SK-N-SH treated with all-trans-retinoic acid at 6 μM for 48 hours (cell line): Measurements from ENCODE around the gene DUSP2.

Experiments used
- ATAC-seq: fragments of 200-7000 bp; cut with Tn5 transposase; 3 replicates; pipeline ENCODE4 v1.9.1; 2020; ENCODE audit warnings: mild to moderate bottlenecking, moderate library complexity
- ARNTL ChIP-seq: fragments of 450-650 bp; formaldehyde crosslinking; IDR thresholded peaks from 2 replicates; pipeline ENCODE4 v1.5.0; 2020; ENCODE audit warnings: low read depth, mild to moderate bottlenecking, moderate library complexity, borderline replicate concordance
- BACH2 ChIP-seq: fragments of 250-450 bp; sonication (Bioruptor Pico); IDR thresholded peaks from 2 replicates; pipeline ENCODE4 v1.9.0; 2021; ENCODE audit warnings: mild to moderate bottlenecking, borderline replicate concordance
- CSDC2 ChIP-seq: fragments of 250-450 bp; sonication (Bioruptor Pico); IDR thresholded peaks from 2 replicates; pipeline ENCODE4 v1.5.0; 2020; ENCODE audit warnings: mild to moderate bottlenecking, moderate library complexity
- ESRRG ChIP-seq: fragments of 250-450 bp; sonication (Bioruptor Pico); IDR thresholded peaks from 2 replicates; pipeline ENCODE4 v1.6.1; 2021; ENCODE audit warnings: mild to moderate bottlenecking
- ISL1 ChIP-seq: fragments of 250-450 bp; sonication (Bioruptor Pico); IDR thresholded peaks from 2 replicates; pipeline ENCODE4 v2.1.2; 2022; ENCODE audit warnings: mild to moderate bottlenecking, moderate library complexity
- OSR1 ChIP-seq: fragments of 250-450 bp; sonication (Bioruptor Pico); IDR thresholded peaks from 2 replicates; pipeline ENCODE4 v1.8.0; 2022; ENCODE audit warnings: moderate library complexity, mild to moderate bottlenecking, inconsistent platforms
- PATZ1 ChIP-seq: fragments of 250-450 bp; sonication (Bioruptor Pico); IDR thresholded peaks from 2 replicates; pipeline ENCODE4 v1.8.0; 2020; ENCODE audit warnings: mild to moderate bottlenecking, moderate library complexity, borderline replicate concordance
- PPARA ChIP-seq: fragments of 250-450 bp; sonication (Bioruptor Pico); IDR thresholded peaks from 2 replicates; pipeline ENCODE4 v1.5.0; 2020; ENCODE audit warnings: mild to moderate bottlenecking, borderline replicate concordance
- RARB ChIP-seq: fragments of 250-450 bp; sonication (Bioruptor Pico); IDR thresholded peaks from 2 replicates; pipeline ENCODE4 v1.8.0; 2021; ENCODE audit warnings: mild to moderate bottlenecking, moderate library complexity
- SNAI2 ChIP-seq: fragments of 250-450 bp; sonication (Bioruptor Pico); IDR thresholded peaks from 2 replicates; pipeline ENCODE4 v1.5.0; 2020; ENCODE audit warnings: mild to moderate bottlenecking, moderate library complexity
- TCF4 ChIP-seq: fragments of 250-450 bp; sonication (Bioruptor Pico); IDR thresholded peaks from 2 replicates; pipeline ENCODE4 v1.8.0; 2021; ENCODE audit warnings: mild to moderate bottlenecking, moderate library complexity, borderline replicate concordance
- TOX ChIP-seq: fragments of 250-450 bp; sonication (Bioruptor Pico); IDR thresholded peaks from 2 replicates; pipeline ENCODE4 v1.8.0; 2021; ENCODE audit warnings: mild to moderate bottlenecking, moderate library complexity, borderline replicate concordance
- TSHZ2 ChIP-seq: fragments of 250-450 bp; sonication (Bioruptor Pico); IDR thresholded peaks from 2 replicates; pipeline ENCODE4 v1.5.0; 2020; ENCODE audit warnings: mild to moderate bottlenecking, moderate library complexity
- ZC3H10 ChIP-seq: fragments of 250-450 bp; sonication (Bioruptor Pico); IDR thresholded peaks from 2 replicates; pipeline ENCODE4 v1.5.1; 2021; ENCODE audit warnings: mild to moderate bottlenecking, moderate library complexity
- ZFP3 ChIP-seq: fragments of 250-450 bp; sonication (Bioruptor Pico); IDR thresholded peaks from 2 replicates; pipeline ENCODE4 v1.5.0; 2020; ENCODE audit warnings: mild to moderate bottlenecking, moderate library complexity
- ZFP30 ChIP-seq: fragments of 450-650 bp; formaldehyde crosslinking; IDR thresholded peaks from 2 replicates; pipeline ENCODE4 v1.5.0; 2022; ENCODE audit warnings: mild to moderate bottlenecking, moderate library complexity
- ZNF565 ChIP-seq: fragments of 450-650 bp; formaldehyde crosslinking; conservative IDR thresholded peaks from 2 replicates; pipeline ENCODE4 v1.5.0; 2020; ENCODE audit warnings: low read depth, mild to moderate bottlenecking, moderate library complexity
- ZNF70 ChIP-seq: fragments of 450-650 bp; formaldehyde crosslinking; IDR thresholded peaks from 2 replicates; pipeline ENCODE4 v1.5.0; 2020; ENCODE audit warnings: mild to moderate bottlenecking, moderate library complexity
- ZNF8 ChIP-seq: fragments of 450-650 bp; formaldehyde crosslinking; IDR thresholded peaks from 2 replicates; pipeline ENCODE4 v1.5.0; 2020; ENCODE audit warnings: mild to moderate bottlenecking, moderate library complexity
- TF ChIP-seq, protein P1 (sequence below): fragments of 250-450 bp; sonication (Bioruptor Pico); IDR thresholded peaks from 2 replicates; pipeline ENCODE4 v1.5.1; 2020; ENCODE audit warnings: low read depth, mild to moderate bottlenecking, moderate library complexity
- TF ChIP-seq, protein P2 (sequence below): fragments of 250-450 bp; sonication (Bioruptor Pico); IDR thresholded peaks from 2 replicates; pipeline ENCODE4 v1.5.1; 2021; ENCODE audit warnings: mild to moderate bottlenecking, moderate library complexity
- TF ChIP-seq, protein P3 (sequence below): fragments of 250-450 bp; sonication (Bioruptor Pico); IDR thresholded peaks from 2 replicates; pipeline ENCODE4 v1.8.0; 2021; ENCODE audit warnings: low read depth, mild to moderate bottlenecking, moderate library complexity, borderline replicate concordance

The DUSP2 gene

DNA sequence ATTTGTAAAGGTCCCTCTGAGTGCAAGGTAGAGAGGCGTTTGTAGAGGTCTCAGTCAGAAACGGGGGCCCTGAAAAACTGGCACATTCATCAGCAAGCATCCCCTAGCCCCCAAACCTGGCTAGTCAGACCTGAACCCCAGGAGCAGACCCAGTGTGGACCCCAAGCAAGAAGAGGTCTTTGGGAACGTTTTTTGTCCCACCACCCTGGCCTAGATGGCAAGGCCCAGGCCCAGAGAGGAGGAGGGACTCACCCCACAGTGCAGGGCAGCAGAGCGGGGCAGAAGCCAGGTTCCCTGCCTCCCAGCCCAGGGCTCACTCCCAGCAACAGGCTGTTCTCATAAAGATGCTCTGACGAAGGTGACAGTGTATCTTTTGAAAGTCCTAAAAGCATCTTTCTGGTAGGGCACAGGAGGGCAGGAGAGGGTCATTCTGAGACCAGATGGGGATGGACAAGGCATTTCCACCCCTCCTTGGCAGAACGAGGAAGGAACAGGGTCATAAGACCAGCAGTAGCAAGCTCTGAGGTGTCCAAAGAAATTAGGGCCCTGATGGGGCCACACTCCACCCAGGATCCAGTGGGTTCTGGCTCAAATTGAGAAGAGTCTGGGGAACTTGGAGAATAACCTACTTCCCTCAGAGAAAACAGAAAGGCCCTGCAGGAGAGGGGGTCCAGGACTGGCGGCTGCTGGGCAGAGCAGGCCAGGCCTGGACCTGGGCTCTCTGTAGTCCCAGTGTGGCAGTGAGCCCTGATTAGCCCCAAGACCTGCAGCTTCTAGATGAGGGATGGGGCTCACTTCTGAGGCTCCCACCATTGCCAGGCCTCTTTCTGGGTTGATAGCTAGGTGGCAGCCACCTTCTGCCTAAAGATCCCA, 47.1 kb downstream of the DUSP2 start:
- ATAC-seq, result no peak
- TF ChIP-seq PATZ1 (CRISPR knock-in tag) (no peak), ZC3H10 (CRISPR knock-in tag) (no peak), ZFP30 (CRISPR knock-in tag) (no peak), TCF4 (no peak), ZNF565 (CRISPR knock-in tag) (no peak), RARB (CRISPR knock-in tag) (no peak), BACH2 (CRISPR knock-in tag) (no peak), SNAI2 (CRISPR knock-in tag) (no peak), ZNF70 (CRISPR knock-in tag) (no peak), TOX (CRISPR knock-in tag) (no peak), ZNF8 (CRISPR knock-in tag) (no peak), OSR1 (CRISPR knock-in tag) (no peak), TSHZ2 (CRISPR knock-in tag) (no peak), CSDC2 (CRISPR knock-in tag) (no peak), ARNTL (CRISPR knock-in tag) (no peak), ZFP3 (no peak), PPARA (CRISPR knock-in tag) (no peak), ISL1 (no peak)
- TF ChIP-seq, protein P1, sequence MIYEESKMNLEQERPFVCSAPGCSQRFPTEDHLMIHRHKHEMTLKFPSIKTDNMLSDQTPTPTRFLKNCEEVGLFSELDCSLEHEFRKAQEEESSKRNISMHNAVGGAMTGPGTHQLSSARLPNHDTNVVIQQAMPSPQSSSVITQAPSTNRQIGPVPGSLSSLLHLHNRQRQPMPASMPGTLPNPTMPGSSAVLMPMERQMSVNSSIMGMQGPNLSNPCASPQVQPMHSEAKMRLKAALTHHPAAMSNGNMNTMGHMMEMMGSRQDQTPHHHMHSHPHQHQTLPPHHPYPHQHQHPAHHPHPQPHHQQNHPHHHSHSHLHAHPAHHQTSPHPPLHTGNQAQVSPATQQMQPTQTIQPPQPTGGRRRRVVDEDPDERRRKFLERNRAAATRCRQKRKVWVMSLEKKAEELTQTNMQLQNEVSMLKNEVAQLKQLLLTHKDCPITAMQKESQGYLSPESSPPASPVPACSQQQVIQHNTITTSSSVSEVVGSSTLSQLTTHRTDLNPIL (CRISPR knock-in tag), result no peak
- TF ChIP-seq, protein P2, sequence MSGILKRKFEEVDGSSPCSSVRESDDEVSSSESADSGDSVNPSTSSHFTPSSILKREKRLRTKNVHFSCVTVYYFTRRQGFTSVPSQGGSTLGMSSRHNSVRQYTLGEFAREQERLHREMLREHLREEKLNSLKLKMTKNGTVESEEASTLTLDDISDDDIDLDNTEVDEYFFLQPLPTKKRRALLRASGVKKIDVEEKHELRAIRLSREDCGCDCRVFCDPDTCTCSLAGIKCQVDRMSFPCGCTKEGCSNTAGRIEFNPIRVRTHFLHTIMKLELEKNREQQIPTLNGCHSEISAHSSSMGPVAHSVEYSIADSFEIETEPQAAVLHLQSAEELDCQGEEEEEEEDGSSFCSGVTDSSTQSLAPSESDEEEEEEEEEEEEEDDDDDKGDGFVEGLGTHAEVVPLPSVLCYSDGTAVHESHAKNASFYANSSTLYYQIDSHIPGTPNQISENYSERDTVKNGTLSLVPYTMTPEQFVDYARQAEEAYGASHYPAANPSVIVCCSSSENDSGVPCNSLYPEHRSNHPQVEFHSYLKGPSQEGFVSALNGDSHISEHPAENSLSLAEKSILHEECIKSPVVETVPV (CRISPR knock-in tag), result no peak

DNA sequence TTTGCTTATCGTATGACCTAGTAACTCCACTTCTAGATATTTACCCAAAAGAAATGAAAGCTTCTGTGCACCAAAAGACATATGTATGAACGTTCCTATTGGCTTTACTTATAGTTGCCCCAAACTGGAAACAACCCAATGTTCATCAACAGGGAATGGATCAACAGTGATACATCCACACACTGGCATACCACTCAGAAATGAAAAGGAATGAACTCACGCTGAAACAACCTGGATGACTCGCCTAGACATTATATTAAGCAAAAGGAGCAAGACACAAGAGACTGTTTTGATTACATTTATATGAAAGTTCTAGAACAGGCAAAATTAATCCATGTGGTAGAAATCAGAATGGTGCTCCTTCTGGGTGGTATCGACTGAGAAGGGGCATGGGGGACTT, 47.8 kb downstream of the DUSP2 start:
- no peak for TF ChIP-seq OSR1 (CRISPR knock-in tag)
- no peak for TF ChIP-seq ESRRG (CRISPR knock-in tag)
- no peak for TF ChIP-seq RARB (CRISPR knock-in tag)
- TF ChIP-seq BACH2 (CRISPR knock-in tag), result no peak
- TF ChIP-seq, protein P3, sequence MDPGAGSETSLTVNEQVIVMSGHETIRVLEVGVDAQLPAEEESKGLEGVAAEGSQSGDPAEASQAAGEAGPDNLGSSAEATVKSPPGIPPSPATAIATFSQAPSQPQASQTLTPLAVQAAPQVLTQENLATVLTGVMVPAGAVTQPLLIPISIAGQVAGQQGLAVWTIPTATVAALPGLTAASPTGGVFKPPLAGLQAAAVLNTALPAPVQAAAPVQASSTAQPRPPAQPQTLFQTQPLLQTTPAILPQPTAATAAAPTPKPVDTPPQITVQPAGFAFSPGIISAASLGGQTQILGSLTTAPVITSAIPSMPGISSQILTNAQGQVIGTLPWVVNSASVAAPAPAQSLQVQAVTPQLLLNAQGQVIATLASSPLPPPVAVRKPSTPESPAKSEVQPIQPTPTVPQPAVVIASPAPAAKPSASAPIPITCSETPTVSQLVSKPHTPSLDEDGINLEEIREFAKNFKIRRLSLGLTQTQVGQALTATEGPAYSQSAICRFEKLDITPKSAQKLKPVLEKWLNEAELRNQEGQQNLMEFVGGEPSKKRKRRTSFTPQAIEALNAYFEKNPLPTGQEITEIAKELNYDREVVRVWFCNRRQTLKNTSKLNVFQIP (CRISPR knock-in tag), result no peak
- TF ChIP-seq SNAI2 (CRISPR knock-in tag), result no peak
- TF ChIP-seq ZNF8 (CRISPR knock-in tag), result no peak
- no peak for TF ChIP-seq TSHZ2 (CRISPR knock-in tag)
- TF ChIP-seq ARNTL (CRISPR knock-in tag), result no peak
- no peak for TF ChIP-seq ZNF70 (CRISPR knock-in tag)
- ATAC-seq, result no peak
